Measurements from ENCODE around the gene BRF1.

The BRF1 gene

GRCh38 chr14:105257464-105257863, 43.3 kb downstream of the BRF1 start:
- DNase-seq: no peak

- no peak for DNase-seq
These were observed 44.4 kb downstream of the BRF1 start for GRCh38 chr14:105256292-105256960.

GRCh38 chr14:105255021-105255507, 45.7 kb downstream of the BRF1 start:
- no peak for DNase-seq

- DNase-seq: no peak
These were observed 47.5 kb downstream of the BRF1 start for GRCh38 chr14:105253329-105253682.

- no peak for DNase-seq
These were observed 48.1 kb downstream of the BRF1 start for GRCh38 chr14:105252552-105253328.

GRCh38 chr14:105251920-105252319, 48.9 kb downstream of the BRF1 start:
- no peak for DNase-seq

- no peak for DNase-seq
These were observed 49.8 kb downstream of the BRF1 start for GRCh38 chr14:105250986-105251385.

- no peak for DNase-seq
These were observed 50.8 kb downstream of the BRF1 start for GRCh38 chr14:105250008-105250366.

- DNase-seq: no peak
These were observed 51.4 kb downstream of the BRF1 start for GRCh38 chr14:105249182-105250007.

GRCh38 chr14:105248368-105249181, 52.2 kb downstream of the BRF1 start, which contains the start of gene BTBD6:
TSS of gene BTBD6 (plus strand) at chr14:105248533. CDS start at chr14:105248712, 179 bp downstream.
- DNase-seq: peak; percentile 56

GRCh38 chr14:105247715-105248367, 53.0 kb downstream of the BRF1 start:
- no peak for DNase-seq

GRCh38 chr14:105247026-105247425, 53.8 kb downstream of the BRF1 start:
- DNase-seq: no peak

GRCh38 chr14:105244334-105244733, 56.5 kb downstream of the BRF1 start:
- DNase-seq: no peak

GRCh38 chr14:105241641-105242040, 59.2 kb downstream of the BRF1 start:
- no peak for DNase-seq

GRCh38 chr14:105240811-105241576, 59.8 kb downstream of the BRF1 start:
- DNase-seq: no peak

GRCh38 chr14:105229099-105229655, 71.6 kb downstream of the BRF1 start:
- no peak for DNase-seq

GRCh38 chr14:105228562-105228961, 72.2 kb downstream of the BRF1 start:
- no peak for DNase-seq

- DNase-seq: no peak
These were observed 73.5 kb downstream of the BRF1 start for GRCh38 chr14:105227346-105227745.

- DNase-seq: no peak
These were observed 74.6 kb downstream of the BRF1 start for GRCh38 chr14:105226198-105226597.

- no peak for DNase-seq
These were observed 75.8 kb downstream of the BRF1 start for GRCh38 chr14:105224845-105225570.

Data from NCI-H1092 (cell line).